ENCODE results near the gene CDK16. TPM values are rescaled to one million over a fixed set of nuclear protein-coding genes. Genes with fewer than 3 reads are reported as not detected.

CDK16 gene
- polyA plus RNA-seq, 1 of the 3 experiments (the other 2 are of a cell fraction) = 116 TPM

- H3F3A ChIP-seq (replicated peaks; ENCODE audit: insufficient read depth) = no peaks in the 10 kb centered on the region
- no peak overlapping the region for H3K27ac ChIP-seq (ENCODE audit: low read depth in 2 of 2, low read length in 1 of 2)
- 55% methylated on average over 10 of the region's 13 CpGs for WGBS (ENCODE audit: low lambda C conversion rate)
- no peak overlapping the region for H3K4me3 ChIP-seq (ENCODE audit: low read depth in 2 of 2, low read length in 1 of 2)
- POLR2A ChIA-PET = no interaction called here
- H3K79me2 ChIP-seq (ENCODE audit: insufficient read depth) = peaks cover 22% of the 10 kb centered on the region
- peaks cover 0 to 10% of the 10 kb centered on the region in 2 experiments for H3K36me3 ChIP-seq (replicated peaks in 1 of 2; ENCODE audit: control insufficient read depth in 1 of 2, insufficient read depth in 2 of 2, low read length in 1 of 2)
- no peak overlapping the region for H3K4me2 ChIP-seq
- TF ChIP-seq TEAD4 (IDR thresholded peaks at IDR 0.05; ENCODE audit: borderline replicate concordance, insufficient read depth) = no peak
- CTCF ChIA-PET = no interaction called here
- H3K4me1 ChIP-seq (ENCODE audit: control insufficient read depth in 1 of 2, insufficient read depth in 2 of 2, low read depth in 1 of 2, low read length in 1 of 2) = no peaks in the 10 kb centered on the region
- H2AFZ ChIP-seq (ENCODE audit: low read depth) = no peak overlapping the region
- H3K9ac ChIP-seq = no peak overlapping the region
- no peaks in the 10 kb centered on the region for H3K9me3 ChIP-seq
- H3K27me3 ChIP-seq (ENCODE audit: insufficient read depth) = peaks cover 33% of the 10 kb centered on the region; the same call in 1 of the 2 replicates
- peak; percentile 14 for DNase-seq
- H4K20me1 ChIP-seq (ENCODE audit: insufficient read depth) = no peaks in the 10 kb centered on the region
- H3K9me2 ChIP-seq = no peaks in the 10 kb centered on the region
Observed at GRCh38 chrX:47169726-47170515, 48.6 kb upstream of the CDK16 start.

GRCh38 chrX:47170861-47171692 lies 47.4 kb upstream of the CDK16 start:
- no peak overlapping the region for H2AFZ ChIP-seq (ENCODE audit: low read depth)
- H3K27me3 ChIP-seq (ENCODE audit: insufficient read depth) = peaks cover 28% of the 10 kb centered on the region; the same call in 1 of the 2 replicates
- ChIA-PET POLR2A (no interaction called here), CTCF (no interaction called here)
- H3F3A ChIP-seq (replicated peaks; ENCODE audit: insufficient read depth) = no peaks in the 10 kb centered on the region
- no peaks in the 10 kb centered on the region for H3K4me1 ChIP-seq (ENCODE audit: control insufficient read depth in 1 of 2, insufficient read depth in 2 of 2, low read depth in 1 of 2, low read length in 1 of 2)
- H3K4me3 ChIP-seq (ENCODE audit: low read depth in 2 of 2, low read length in 1 of 2) = no peak overlapping the region
- peak; percentile 20 for DNase-seq
- H3K9ac ChIP-seq = no peak overlapping the region
- H3K4me2 ChIP-seq = no peak overlapping the region
- H3K9me3 ChIP-seq = no peaks in the 10 kb centered on the region
- 50% methylated on average over 14 of the region's 34 CpGs for WGBS (ENCODE audit: low lambda C conversion rate)
- peaks cover 0 to 10% of the 10 kb centered on the region in 2 experiments for H3K36me3 ChIP-seq (replicated peaks in 1 of 2; ENCODE audit: control insufficient read depth in 1 of 2, insufficient read depth in 2 of 2, low read length in 1 of 2)
- H3K9me2 ChIP-seq = no peaks in the 10 kb centered on the region
- H4K20me1 ChIP-seq (ENCODE audit: insufficient read depth) = no peaks in the 10 kb centered on the region
- H3K79me2 ChIP-seq (ENCODE audit: insufficient read depth) = peaks cover 14% of the 10 kb centered on the region
- TF ChIP-seq PBX3 (IDR thresholded peaks at IDR 0.05) = no peak
- no peak for TF ChIP-seq MAX (IDR thresholded peaks at IDR 0.05; ENCODE audit: low read depth)
- no peak for TF ChIP-seq USF2 (IDR thresholded peaks at IDR 0.05; ENCODE audit: borderline replicate concordance, low read depth, low read length)
- TF ChIP-seq FOSL2 (IDR thresholded peaks at IDR 0.05; ENCODE audit: borderline replicate concordance, low read depth) = no peak
- TF ChIP-seq, protein P1, sequence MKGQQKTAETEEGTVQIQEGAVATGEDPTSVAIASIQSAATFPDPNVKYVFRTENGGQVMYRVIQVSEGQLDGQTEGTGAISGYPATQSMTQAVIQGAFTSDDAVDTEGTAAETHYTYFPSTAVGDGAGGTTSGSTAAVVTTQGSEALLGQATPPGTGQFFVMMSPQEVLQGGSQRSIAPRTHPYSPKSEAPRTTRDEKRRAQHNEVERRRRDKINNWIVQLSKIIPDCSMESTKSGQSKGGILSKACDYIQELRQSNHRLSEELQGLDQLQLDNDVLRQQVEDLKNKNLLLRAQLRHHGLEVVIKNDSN (IDR thresholded peaks at IDR 0.05; ENCODE audit: borderline replicate concordance, low read depth) = no peak
- TF ChIP-seq JUND (IDR thresholded peaks at IDR 0.05) = no peak
- TF ChIP-seq GABPA (IDR thresholded peaks at IDR 0.05; ENCODE audit: low read depth) = no peak
- no peak for TF ChIP-seq EZH2phosphoT487 (IDR thresholded peaks at IDR 0.05; ENCODE audit: borderline replicate concordance, low read depth)
- no peak for TF ChIP-seq TCF12 (IDR thresholded peaks at IDR 0.05)
- no peak for TF ChIP-seq YY1 (IDR thresholded peaks at IDR 0.05; ENCODE audit: low read depth)
- no peak for TF ChIP-seq RCOR1 (IDR thresholded peaks at IDR 0.05; ENCODE audit: low read length)
- TF ChIP-seq GATA2 (CRISPR knock-in tag; IDR thresholded peaks at IDR 0.05) = no peak
- H3K27ac ChIP-seq (ENCODE audit: low read depth in 2 of 2, low read length in 1 of 2) = no peak overlapping the region

Data from SK-N-SH (cell line).